ENCODE measurements around the gene SLC25A15. TPM values are rescaled to one million over a fixed set of nuclear protein-coding genes. Genes with fewer than 3 reads are reported as not detected.
A peak's percentile ranks its signal among the peaks of the same experiment; 100 is the strongest.

Gene SLC25A15
- total RNA-seq, 1 experiment from 2014 or later, result 19.6 TPM

GRCh38 chr13:40770609-40770933 lies 18.8 kb upstream of the SLC25A15 start:
- H3K27me3 ChIP-seq (replicated peaks; ENCODE audit: insufficient read depth, low read depth, low read length, poor library complexity), result no peaks in the 10 kb centered on the region
- H3K4me1 ChIP-seq (ENCODE audit: insufficient read depth, low read length, poor library complexity, severe bottlenecking), result peaks cover 3% of the 10 kb centered on the region
- TF ChIP-seq, protein P1, sequence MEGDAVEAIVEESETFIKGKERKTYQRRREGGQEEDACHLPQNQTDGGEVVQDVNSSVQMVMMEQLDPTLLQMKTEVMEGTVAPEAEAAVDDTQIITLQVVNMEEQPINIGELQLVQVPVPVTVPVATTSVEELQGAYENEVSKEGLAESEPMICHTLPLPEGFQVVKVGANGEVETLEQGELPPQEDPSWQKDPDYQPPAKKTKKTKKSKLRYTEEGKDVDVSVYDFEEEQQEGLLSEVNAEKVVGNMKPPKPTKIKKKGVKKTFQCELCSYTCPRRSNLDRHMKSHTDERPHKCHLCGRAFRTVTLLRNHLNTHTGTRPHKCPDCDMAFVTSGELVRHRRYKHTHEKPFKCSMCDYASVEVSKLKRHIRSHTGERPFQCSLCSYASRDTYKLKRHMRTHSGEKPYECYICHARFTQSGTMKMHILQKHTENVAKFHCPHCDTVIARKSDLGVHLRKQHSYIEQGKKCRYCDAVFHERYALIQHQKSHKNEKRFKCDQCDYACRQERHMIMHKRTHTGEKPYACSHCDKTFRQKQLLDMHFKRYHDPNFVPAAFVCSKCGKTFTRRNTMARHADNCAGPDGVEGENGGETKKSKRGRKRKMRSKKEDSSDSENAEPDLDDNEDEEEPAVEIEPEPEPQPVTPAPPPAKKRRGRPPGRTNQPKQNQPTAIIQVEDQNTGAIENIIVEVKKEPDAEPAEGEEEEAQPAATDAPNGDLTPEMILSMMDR (conservative IDR thresholded peaks at IDR 0.05; ENCODE audit: low read depth, low read length), result no peak
- no peak for TF ChIP-seq EZH2 (IDR thresholded peaks at IDR 0.05; ENCODE audit: borderline replicate concordance, low read depth, low read length, poor library complexity, severe bottlenecking)
- peaks cover 4% of the 10 kb centered on the region for H3K36me3 ChIP-seq (ENCODE audit: insufficient read depth, low read length, poor library complexity, severe bottlenecking)
- intact Hi-C loops (cut with micrococcal nuclease; ENCODE audit: unreplicated experiment), result loop anchor here (10.0 kb wide), 1 partner anchor 1086 kb away; no protein-coding TSS in a partner anchor
- H3K4me3 ChIP-seq (ENCODE audit: low read depth, low read length, poor library complexity, severe bottlenecking), result peak overlapping the region; percentile 86
- BruUV-seq (replicated peaks), result no TSS peak
- no peaks in the 10 kb centered on the region for H3K9me3 ChIP-seq (ENCODE audit: low read depth, low read length, poor library complexity, severe bottlenecking)
- peak overlapping the region; percentile 87 for H3K27ac ChIP-seq (ENCODE audit: low read depth, low read length, poor library complexity, severe bottlenecking)
- DNase-seq (ENCODE audit: low spot score), result no peak
- ChIA-PET POLR2A (ENCODE audit: low non-redundant PET) (no interaction called here), CTCF (no interaction called here)

- peak; percentile 95 for DNase-seq (ENCODE audit: low spot score)
- Histone ChIP-seq H3K4me3 (ENCODE audit: low read depth, low read length, poor library complexity, severe bottlenecking) (peak within 1 kb of the TSS; percentile 86), H3K27me3 (replicated peaks; ENCODE audit: insufficient read depth, low read depth, low read length, poor library complexity) (no peaks in the 10 kb centered on the region), H3K27ac (ENCODE audit: low read depth, low read length, poor library complexity, severe bottlenecking) (peak within 1 kb of the TSS; percentile 87), H3K4me1 (ENCODE audit: insufficient read depth, low read length, poor library complexity, severe bottlenecking) (peaks cover 3% of the 10 kb centered on the region), H3K36me3 (ENCODE audit: insufficient read depth, low read length, poor library complexity, severe bottlenecking) (peaks cover 1% of the 10 kb centered on the region), H3K9me3 (ENCODE audit: low read depth, low read length, poor library complexity, severe bottlenecking) (no peaks in the 10 kb centered on the region)
- no TSS peak for BruUV-seq (replicated peaks)
- CTCF ChIA-PET, result interaction anchor here (0.7 kb wide), 1 partner anchor 215 kb away, joined by 4 read pairs; no protein-coding TSS in a partner anchor
- POLR2A ChIA-PET (ENCODE audit: low non-redundant PET), result no interaction called here
- TF ChIP-seq, protein P1 (conservative IDR thresholded peaks at IDR 0.05; ENCODE audit: low read depth, low read length), result no peak
- no peak for TF ChIP-seq EZH2 (IDR thresholded peaks at IDR 0.05; ENCODE audit: borderline replicate concordance, low read depth, low read length, poor library complexity, severe bottlenecking)
- intact Hi-C loops (cut with micrococcal nuclease; ENCODE audit: unreplicated experiment), result loop anchor here (10.0 kb wide), 1 partner anchor 1086 kb away; no protein-coding TSS in a partner anchor
Measured at GRCh38 chr13:40770934-40771618, 18.3 kb upstream of the SLC25A15 start, which contains the start of gene MRPS31. MRPS31 (minus strand) TSS chr13:40771190; CDS start chr13:40771136, 54 bp downstream.

- BruUV-seq (replicated peaks), result no TSS peak
- Histone ChIP-seq H3K27ac (ENCODE audit: low read depth, low read length, poor library complexity, severe bottlenecking) (no peak overlapping the region), H3K9me3 (ENCODE audit: low read depth, low read length, poor library complexity, severe bottlenecking) (no peaks in the 10 kb centered on the region), H3K4me1 (ENCODE audit: insufficient read depth, low read length, poor library complexity, severe bottlenecking) (peaks cover 9% of the 10 kb centered on the region), H3K36me3 (ENCODE audit: insufficient read depth, low read length, poor library complexity, severe bottlenecking) (no peaks in the 10 kb centered on the region), H3K27me3 (replicated peaks; ENCODE audit: insufficient read depth, low read depth, low read length, poor library complexity) (no peaks in the 10 kb centered on the region), H3K4me3 (ENCODE audit: low read depth, low read length, poor library complexity, severe bottlenecking) (no peak overlapping the region)
- no peak for TF ChIP-seq EZH2 (IDR thresholded peaks at IDR 0.05; ENCODE audit: borderline replicate concordance, low read depth, low read length, poor library complexity, severe bottlenecking)
- TF ChIP-seq, protein P1 (conservative IDR thresholded peaks at IDR 0.05; ENCODE audit: low read depth, low read length), result no peak
- intact Hi-C loops (cut with micrococcal nuclease; ENCODE audit: unreplicated experiment), result loop anchor here (10.0 kb wide), 1 partner anchor 1088 kb away; no protein-coding TSS in a partner anchor
- ChIA-PET POLR2A (ENCODE audit: low non-redundant PET) (no interaction called here), CTCF (no interaction called here)
- no peak for DNase-seq (ENCODE audit: low spot score)
Measured at GRCh38 chr13:40772765-40773473, 16.5 kb upstream of the SLC25A15 start.

Measured in A673 (cell line).